AG04450 (cell line): Measurements from ENCODE around the gene ANKRD10. TPM values are rescaled to one million over a fixed set of nuclear protein-coding genes. Genes with fewer than 3 reads are reported as not detected.

Experiments
- CTCF ChIA-PET: fragments of 300-600, 350-600 bp; formaldehyde crosslinking; extraction: SDS; loops from one replicate; lab custom pipeline; 2022; ENCODE audit warnings: antibody characterized with exemption, inconsistent platforms; lab: Charles Lee
- POLR2A ChIA-PET: fragments of 350-600 bp; formaldehyde crosslinking; extraction: SDS; loops from one replicate; lab custom pipeline; 2021; ENCODE audit warnings: antibody characterized with exemption, inconsistent platforms; lab: Yijun Ruan, JAX
- DNase-seq: peaks from one replicate; pipeline ENCODE4 v3.0.0-alpha.2; 2011; ENCODE audit warnings: low read depth, low spot score
- H3K27ac ChIP-seq: one replicate; pipeline ENCODE4 v1.5.1; 2012; ENCODE audit warnings: low read depth, low read length, control low read depth
- H3K27me3 ChIP-seq: one replicate; pipeline ENCODE4 v1.6.0; 2012; ENCODE audit warnings: low read length; ENCODE audit not compliant: control insufficient read depth, insufficient read depth
- H3K4me3 ChIP-seq: 2 replicates; pipeline ENCODE4 v1.5.1; 2011; ENCODE audit warnings: mild to moderate bottlenecking, low read depth, low read length, control low read depth
- H3K9me3 ChIP-seq: 2 replicates; pipeline ENCODE4 v1.5.1; 2012; ENCODE audit warnings: low read length; ENCODE audit not compliant: control insufficient read depth, insufficient read depth
- polyA minus RNA-seq: library from RNA; depleted of rRNA, polyadenylated mRNA; stranded (reverse); fragments of >200 nt; gene quantifications from 2 replicates; pipeline ENCODE4 v1.2.3, GENCODE V29; 2011; rRNA and poly(A)+ RNA removed
- polyA plus RNA-seq: library from polyadenylated mRNA; depleted of rRNA; stranded (reverse); fragments of >200 nt; gene quantifications from 2 replicates; pipeline ENCODE4 v1.2.3, GENCODE V29; 2011; rRNA removed
- TF ChIP-seq, protein P1 (sequence below): IDR thresholded peaks from 2 replicates; pipeline ENCODE4 v1.5.1; 2011; ENCODE audit warnings: low read depth, low read length, control low read depth, inconsistent platforms

The ANKRD10 gene
- polyA plus RNA-seq: 85.8 and 105 TPM in 2 replicates
- polyA minus RNA-seq: 101 and 113 TPM in 2 replicates

DNA sequence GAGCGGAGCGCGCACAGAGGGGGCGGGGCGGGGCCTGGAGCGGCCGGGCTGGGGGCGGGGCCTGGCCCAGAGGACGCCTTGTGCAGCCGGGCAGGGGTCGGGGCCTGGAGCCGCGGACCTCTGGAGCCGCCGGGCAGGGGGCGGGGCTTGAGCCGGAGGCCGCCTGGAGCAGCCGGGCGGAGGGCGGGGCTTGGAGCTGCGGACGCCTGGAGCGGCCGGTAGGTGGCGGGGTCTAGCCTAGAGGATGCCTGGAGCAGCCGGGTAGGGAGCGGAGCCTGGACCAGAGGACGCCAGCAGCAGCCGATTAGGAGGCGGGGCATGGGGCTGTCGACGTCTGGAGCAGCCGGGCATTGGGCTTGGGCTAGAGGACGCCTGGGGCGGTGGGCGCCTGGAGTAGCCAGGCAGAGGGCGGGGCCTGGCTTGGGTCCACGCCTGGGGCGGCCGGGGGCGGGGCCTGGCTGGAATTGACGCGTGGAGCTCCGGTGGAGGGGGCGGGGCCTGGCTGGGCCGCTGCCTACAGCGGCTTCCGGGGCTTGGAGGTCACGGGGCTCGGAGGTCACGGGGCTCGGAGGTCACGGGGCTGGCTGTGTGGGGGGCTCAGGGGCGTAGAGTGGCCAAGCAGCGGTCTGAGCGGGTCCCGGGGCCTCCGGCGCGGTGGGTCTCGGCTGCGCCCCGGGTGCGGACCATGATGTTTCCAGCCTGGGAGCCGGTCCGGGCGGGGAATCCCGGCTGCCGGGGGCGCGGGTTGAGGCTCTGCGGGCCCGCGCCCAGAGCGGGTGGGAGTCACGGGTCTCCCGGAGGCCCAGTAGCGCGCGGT is at the start of gene ANKRD10:
TSS of gene ANKRD10 (minus strand) at position 13 of the 817 bp plus-strand sequence. CDS start 135 bp downstream, outside the sequence.
- TF ChIP-seq, protein P1, sequence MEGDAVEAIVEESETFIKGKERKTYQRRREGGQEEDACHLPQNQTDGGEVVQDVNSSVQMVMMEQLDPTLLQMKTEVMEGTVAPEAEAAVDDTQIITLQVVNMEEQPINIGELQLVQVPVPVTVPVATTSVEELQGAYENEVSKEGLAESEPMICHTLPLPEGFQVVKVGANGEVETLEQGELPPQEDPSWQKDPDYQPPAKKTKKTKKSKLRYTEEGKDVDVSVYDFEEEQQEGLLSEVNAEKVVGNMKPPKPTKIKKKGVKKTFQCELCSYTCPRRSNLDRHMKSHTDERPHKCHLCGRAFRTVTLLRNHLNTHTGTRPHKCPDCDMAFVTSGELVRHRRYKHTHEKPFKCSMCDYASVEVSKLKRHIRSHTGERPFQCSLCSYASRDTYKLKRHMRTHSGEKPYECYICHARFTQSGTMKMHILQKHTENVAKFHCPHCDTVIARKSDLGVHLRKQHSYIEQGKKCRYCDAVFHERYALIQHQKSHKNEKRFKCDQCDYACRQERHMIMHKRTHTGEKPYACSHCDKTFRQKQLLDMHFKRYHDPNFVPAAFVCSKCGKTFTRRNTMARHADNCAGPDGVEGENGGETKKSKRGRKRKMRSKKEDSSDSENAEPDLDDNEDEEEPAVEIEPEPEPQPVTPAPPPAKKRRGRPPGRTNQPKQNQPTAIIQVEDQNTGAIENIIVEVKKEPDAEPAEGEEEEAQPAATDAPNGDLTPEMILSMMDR: peak; percentile 76
- no peaks in the 10 kb centered on the region for H3K27me3 ChIP-seq
- DNase-seq: peak; percentile 98
- CTCF ChIA-PET: interaction anchor here (0.6 to 1.7 kb wide), 34 partner anchors 9 to 375 kb away, joined by 3 to 15 read pairs (median 4); no protein-coding TSS in a partner anchor
- peak within 1 kb of the TSS; percentile 99 for H3K4me3 ChIP-seq
- POLR2A ChIA-PET: interaction anchor here (0.5 to 2.2 kb wide), 12 partner anchors 8 to 366 kb away, joined by 3 to 13 read pairs (median 4); no protein-coding TSS in a partner anchor
- no peaks in the 10 kb centered on the region; the same call in 1 of the 2 replicates for H3K9me3 ChIP-seq
- H3K27ac ChIP-seq: peak within 1 kb of the TSS; percentile 97

DNA sequence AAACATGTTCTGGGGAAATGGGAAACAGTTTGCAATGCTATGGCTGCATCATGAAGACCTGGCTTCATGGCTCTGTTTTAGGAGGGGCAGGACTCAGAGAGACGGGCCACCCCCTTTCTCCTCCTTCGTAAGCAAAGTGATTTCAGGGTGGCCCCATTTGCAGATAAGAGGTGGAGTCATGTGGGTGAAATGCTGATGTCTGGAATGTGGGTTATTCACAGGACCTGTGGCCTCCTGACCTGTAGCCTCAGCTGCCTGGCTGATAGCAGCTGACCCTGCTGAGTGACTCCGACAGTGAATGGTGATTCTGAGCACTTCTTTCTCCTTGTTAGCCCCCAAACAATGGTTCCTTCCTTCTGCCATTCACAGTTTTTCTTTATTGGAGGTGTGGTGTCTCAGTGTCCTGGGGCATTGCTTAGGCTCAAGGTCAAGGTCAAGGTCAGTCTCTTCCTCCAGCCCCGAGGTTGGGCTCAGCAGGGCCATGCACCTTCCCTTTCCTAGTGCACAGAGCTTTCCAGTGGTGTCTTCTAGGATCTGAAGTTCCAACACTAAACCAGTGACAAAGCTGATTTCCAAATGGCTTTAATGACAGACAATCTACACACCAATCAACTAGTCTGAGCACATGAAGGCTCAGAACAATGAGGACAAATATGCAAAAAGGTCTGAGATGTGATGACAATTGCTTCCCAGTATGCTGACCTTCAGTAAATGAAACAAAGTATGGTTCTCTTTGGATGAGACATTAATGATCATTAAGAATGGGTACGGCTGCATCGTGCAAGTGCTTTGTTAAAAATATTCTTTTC is 49.6 kb upstream of the ANKRD10 start:
- peaks cover 22% of the 10 kb centered on the region for H3K9me3 ChIP-seq
- CTCF ChIA-PET: no interaction called here
- no peak for DNase-seq
- POLR2A ChIA-PET: no interaction called here
- no peak overlapping the region for H3K4me3 ChIP-seq
- TF ChIP-seq, protein P1: no peak
- no peaks in the 10 kb centered on the region for H3K27me3 ChIP-seq
- H3K27ac ChIP-seq: no peak overlapping the region

DNA sequence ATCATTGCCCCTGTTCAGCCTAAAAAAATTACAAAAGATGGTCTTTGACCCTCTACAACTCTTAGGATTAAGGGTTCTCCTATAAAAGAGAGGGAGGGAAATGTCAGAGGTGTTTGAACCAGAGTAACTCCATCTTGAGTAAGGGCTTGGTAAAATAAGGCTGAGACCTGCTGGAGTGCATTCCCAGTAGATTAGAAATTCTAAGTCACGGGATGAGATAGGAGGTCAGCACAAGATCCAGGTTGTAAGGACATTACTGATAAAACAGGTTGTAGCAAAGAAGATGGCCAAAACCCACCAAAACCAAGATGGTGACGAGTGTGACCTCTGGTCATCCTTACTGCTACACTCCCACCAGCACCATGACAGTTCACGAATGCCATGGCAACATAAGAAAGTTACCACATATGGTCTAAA is 48.7 kb upstream of the ANKRD10 start:
- Histone ChIP-seq H3K9me3 (peaks cover 22% of the 10 kb centered on the region), H3K27ac (no peak overlapping the region), H3K4me3 (no peak overlapping the region), H3K27me3 (no peaks in the 10 kb centered on the region)
- ChIA-PET CTCF (no interaction called here), POLR2A (no interaction called here)
- DNase-seq: no peak
- TF ChIP-seq, protein P1: no peak

DNA sequence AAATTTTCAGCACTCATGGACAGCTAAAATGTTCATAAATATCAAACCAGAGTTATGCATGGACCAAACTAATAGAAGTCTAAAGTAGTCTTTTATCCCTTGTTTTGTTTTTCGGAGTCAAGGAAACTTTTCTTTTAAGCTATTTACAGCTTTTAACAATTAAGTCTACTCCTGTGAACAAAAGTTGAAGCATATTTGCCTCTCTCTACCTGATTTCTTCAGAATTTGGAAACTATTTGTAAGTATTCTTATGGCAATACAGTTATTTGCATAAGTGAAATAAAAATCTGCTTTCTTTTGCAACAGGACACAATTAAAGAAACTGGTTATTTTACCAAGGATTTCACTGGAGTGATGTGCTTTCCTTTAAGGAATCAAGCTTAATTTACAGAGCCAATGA is 47.1 kb upstream of the ANKRD10 start:
- ChIA-PET POLR2A (no interaction called here), CTCF (no interaction called here)
- TF ChIP-seq, protein P1: no peak

More for the DNA sequence above, 47.1 kb upstream of the ANKRD10 start:
- H3K4me3 ChIP-seq: no peak overlapping the region
- H3K27me3 ChIP-seq: no peaks in the 10 kb centered on the region
- DNase-seq: no peak
- H3K9me3 ChIP-seq: peaks cover 22% of the 10 kb centered on the region
- no peak overlapping the region for H3K27ac ChIP-seq
